NCI-H2029 (cell line): ENCODE measurements around the gene SPATS2.
"Not testable (repeated sequence)": the region's sequence is repeated elsewhere in the genome, so short reads cannot be mapped to it uniquely, and the experiment has no call there.

Source experiments
- DNase-seq: peaks from one replicate; lab custom pipeline; 2025; lab: John Stamatoyannopoulos, UW

Gene SPATS2

GRCh38 chr12:49518914-49519573 is 151.8 kb downstream of the SPATS2 start:
- no peak for DNase-seq

GRCh38 chr12:49519574-49519936 is 152.3 kb downstream of the SPATS2 start:
- no peak for DNase-seq

- DNase-seq = no peak
Observed at GRCh38 chr12:49521389-49521788, 154.1 kb downstream of the SPATS2 start.

GRCh38 chr12:49524660-49525324 is 157.5 kb downstream of the SPATS2 start:
- DNase-seq = no peak

- DNase-seq = no peak
Observed at GRCh38 chr12:49525942-49526341, 158.7 kb downstream of the SPATS2 start.

GRCh38 chr12:49527361-49528130 is 160.3 kb downstream of the SPATS2 start:
- DNase-seq = no peak

GRCh38 chr12:49529414-49529813 is 162.2 kb downstream of the SPATS2 start:
- no peak for DNase-seq

- DNase-seq = no peak
Observed at GRCh38 chr12:49531745-49532144, 164.5 kb downstream of the SPATS2 start.

- no peak for DNase-seq
Observed at GRCh38 chr12:49533331-49533730, 166.1 kb downstream of the SPATS2 start.

GRCh38 chr12:49534122-49534521 is 166.9 kb downstream of the SPATS2 start:
- DNase-seq = not testable (repeated sequence)

GRCh38 chr12:49534731-49535278 is 167.5 kb downstream of the SPATS2 start:
- DNase-seq = no peak

- DNase-seq = no peak
Observed at GRCh38 chr12:49535921-49536525, 168.8 kb downstream of the SPATS2 start.

GRCh38 chr12:49536526-49537071 is 169.3 kb downstream of the SPATS2 start:
- no peak for DNase-seq

GRCh38 chr12:49537231-49537751 is 170.0 kb downstream of the SPATS2 start:
- no peak for DNase-seq

GRCh38 chr12:49537752-49538509 is 170.7 kb downstream of the SPATS2 start:
- DNase-seq = no peak

- DNase-seq = peak; percentile 77
Observed at GRCh38 chr12:49538510-49539403, 171.5 kb downstream of the SPATS2 start, which contains the start of gene KCNH3. TSS of gene KCNH3 (plus strand) at chr12:49539030. CDS start at chr12:49539417, 387 bp downstream.

- no peak for DNase-seq
Observed at GRCh38 chr12:49539406-49540228, 172.4 kb downstream of the SPATS2 start.

GRCh38 chr12:49540229-49541139 is 173.2 kb downstream of the SPATS2 start:
- DNase-seq = no peak
